OCI-LY3 (cell line): ENCODE results near the gene ZSWIM5.

Experiments
- H2AFZ ChIP-seq: fragments of 200-600, 300-600 bp; shearing (Covaris generic); 2 replicates; pipeline ENCODE4 v1.6.0; 2014; ENCODE audit warnings: antibody characterized with exemption, low read depth, low read length
- H3K27ac ChIP-seq: fragments of 200-600, 300-600 bp; sonication (generic); 2 replicates; pipeline ENCODE4 v1.5.1; 2014; ENCODE audit warnings: mild to moderate bottlenecking, low read length, moderate library complexity, mixed read lengths
- H3K27me3 ChIP-seq: fragments of 200-600, 300-600 bp; sonication (generic); 2 replicates; pipeline ENCODE4 v1.6.1; 2014; ENCODE audit warnings: low read depth, low read length, mixed read lengths
- H3K36me3 ChIP-seq: fragments of 200-600, 300-600 bp; sonication (generic); replicated peaks from 2 replicates; pipeline ENCODE3; 2014; ENCODE audit warnings: low read depth, low read length, mixed read lengths
- H3K4me1 ChIP-seq: fragments of 300-600, 200-600 bp; sonication (generic); 2 replicates; pipeline ENCODE4 v1.6.1; 2014; ENCODE audit warnings: low read length, mixed read lengths
- H3K4me2 ChIP-seq: fragments of 200-600, 300-600 bp; sonication (generic); 2 replicates; pipeline ENCODE4 v1.6.1; 2014; ENCODE audit warnings: low read length, mixed read lengths
- H3K4me3 ChIP-seq: fragments of 300-600, 200-600 bp; sonication (generic); 2 replicates; pipeline ENCODE4 v1.5.1; 2014; ENCODE audit warnings: antibody characterized with exemption, mild to moderate bottlenecking, low read length, moderate library complexity
- H3K79me2 ChIP-seq: fragments of 300-600, 200-600 bp; shearing (Covaris generic); 2 replicates; pipeline ENCODE4 v1.6.1; 2014; ENCODE audit warnings: mild to moderate bottlenecking, low read length, mixed read lengths
- H3K9ac ChIP-seq: fragments of 300-600, 200-600 bp; shearing (Covaris generic); 2 replicates; pipeline ENCODE4 v1.6.0; 2014; ENCODE audit warnings: mild to moderate bottlenecking, low read length, moderate library complexity
- H3K9me3 ChIP-seq: fragments of 200-600, 300-600 bp; shearing (Covaris generic); 2 replicates; pipeline ENCODE4 v1.6.1; 2014; ENCODE audit warnings: low read length, mixed read lengths; ENCODE audit not compliant: insufficient read depth
- H4K20me1 ChIP-seq: fragments of 200-600, 300-600 bp; sonication (generic); 2 replicates; pipeline ENCODE4 v1.6.1; 2016; ENCODE audit warnings: low read length, mixed read lengths; ENCODE audit not compliant: insufficient read depth
- CTCF ChIP-seq: fragments of 200-600, 300-600 bp; sonication (generic); IDR thresholded peaks from 2 replicates; pipeline ENCODE4 v1.5.1; 2014; ENCODE audit warnings: antibody characterized with exemption, low read length, low read depth
- EZH2phosphoT487 ChIP-seq: fragments of 200-600 bp; shearing (Covaris generic); IDR thresholded peaks from 2 replicates; pipeline ENCODE4 v1.6.1; 2018; ENCODE audit warnings: antibody characterized with exemption, mixed run types, low read depth

The ZSWIM5 gene

GRCh38 chr1:45013551-45014209 lies 192.7 kb downstream of the ZSWIM5 start:
- no peaks in the 10 kb centered on the region for H3K27me3 ChIP-seq
- no peaks in the 10 kb centered on the region for H4K20me1 ChIP-seq
- H2AFZ ChIP-seq, result no peak overlapping the region
- no peak overlapping the region for H3K4me3 ChIP-seq
- no peak overlapping the region for H3K9ac ChIP-seq
- no peaks in the 10 kb centered on the region for H3K36me3 ChIP-seq
- peaks cover 16% of the 10 kb centered on the region for H3K4me1 ChIP-seq
- no peak overlapping the region for H3K27ac ChIP-seq
- TF ChIP-seq EZH2phosphoT487 (no peak), CTCF (no peak)
- H3K9me3 ChIP-seq, result no peaks in the 10 kb centered on the region
- H3K4me2 ChIP-seq, result no peak overlapping the region
- no peaks in the 10 kb centered on the region; the same call in 1 of the 2 replicates for H3K79me2 ChIP-seq

GRCh38 chr1:45012639-45013278 lies 193.6 kb downstream of the ZSWIM5 start:
- peak overlapping the region; percentile 90 for H3K4me3 ChIP-seq
- no peaks in the 10 kb centered on the region for H3K9me3 ChIP-seq
- peak overlapping the region; percentile 92 for H3K4me2 ChIP-seq
- no peaks in the 10 kb centered on the region for H3K27me3 ChIP-seq
- TF ChIP-seq CTCF (no peak), EZH2phosphoT487 (no peak)
- H3K36me3 ChIP-seq, result no peaks in the 10 kb centered on the region
- no peaks in the 10 kb centered on the region; the same call in 1 of the 2 replicates for H3K79me2 ChIP-seq
- peak overlapping the region; percentile 66 for H3K9ac ChIP-seq
- no peaks in the 10 kb centered on the region for H4K20me1 ChIP-seq
- no peak overlapping the region for H3K27ac ChIP-seq
- peaks cover 16% of the 10 kb centered on the region for H3K4me1 ChIP-seq
- peak overlapping the region; percentile 67 for H2AFZ ChIP-seq

GRCh38 chr1:45011837-45012638 lies 194.4 kb downstream of the ZSWIM5 start, which contains the start of gene UROD:
UROD (plus strand) TSS chr1:45012254; CDS start chr1:45012266, 12 bp downstream.
- Histone ChIP-seq H3K9me3 (no peaks in the 10 kb centered on the region), H2AFZ (peak within 1 kb of the TSS; percentile 96), H3K27ac (peak within 1 kb of the TSS; percentile 48), H3K4me3 (peak within 1 kb of the TSS; percentile 90), H3K27me3 (no peaks in the 10 kb centered on the region), H3K36me3 (no peaks in the 10 kb centered on the region), H4K20me1 (no peaks in the 10 kb centered on the region), H3K4me2 (peak within 1 kb of the TSS; percentile 92), H3K79me2 (no peaks in the 10 kb centered on the region; the same call in 1 of the 2 replicates), H3K4me1 (peaks cover 16% of the 10 kb centered on the region), H3K9ac (peak within 1 kb of the TSS; percentile 66)
- no peak for TF ChIP-seq EZH2phosphoT487
- no peak for TF ChIP-seq CTCF
